ENCODE data around the gene ISOC2.

GRCh38 chr19:55481148-55481793 lies 19.8 kb upstream of the ISOC2 start:
- TF ChIP-seq POLR2A (IDR thresholded peaks at IDR 0.05) (no peak), POLR2AphosphoS5 (IDR thresholded peaks at IDR 0.05) (no peak)
